IMR-90 (cell line): ENCODE data around the gene EPHA6. TPM values are rescaled to one million over a fixed set of nuclear protein-coding genes. Genes with fewer than 3 reads are reported as not detected.

Experiments
- ATAC-seq: fragments of 200-7000 bp; cut with Tn5 transposase; 2 replicates; pipeline ENCODE4 v1.9.1; 2020; ENCODE audit warnings: low read depth, mild to moderate bottlenecking, moderate library complexity
- BruUV-seq: library from RNA; stranded (reverse); fragments of 400-500 nt; replicated peaks from 2 replicates; lab custom pipeline; 2021; lab: Mats Ljungman, UMichigan
- CTCF ChIA-PET: fragments of 300-600 bp; formaldehyde crosslinking; extraction: SDS; loops from one replicate; lab custom pipeline; 2021; ENCODE audit warnings: antibody characterized with exemption; lab: Yijun Ruan, JAX
- POLR2A ChIA-PET: fragments of 300-600 bp; sonication (Branson Sonifier 250); formaldehyde crosslinking; loops from one replicate; lab custom pipeline; 2022; ENCODE audit warnings: antibody characterized with exemption; ENCODE audit not compliant: unreplicated experiment; lab: Charles Lee
- DNase-seq: peaks from one replicate; pipeline ENCODE4 v3.0.0; 2013
- H2AFZ ChIP-seq: replicated peaks from 2 replicates; pipeline ENCODE3; 2013; ENCODE audit warnings: low read length, mild to moderate bottlenecking; ENCODE audit not compliant: poor library complexity
- H2AK5ac ChIP-seq: 2 replicates; pipeline ENCODE4 v1.6.1; 2013; ENCODE audit warnings: low read depth, low read length, inconsistent platforms
- H2AK9ac ChIP-seq: replicated peaks from 2 replicates; pipeline ENCODE3; 2013; ENCODE audit warnings: mild to moderate bottlenecking, low read depth, low read length, moderate library complexity; ENCODE audit not compliant: poor library complexity
- H2BK120ac ChIP-seq: 2 replicates; pipeline ENCODE4 v1.6.1; 2013; ENCODE audit warnings: low read depth, low read length, inconsistent platforms
- H2BK15ac ChIP-seq: 3 replicates; pipeline ENCODE4 v1.6.1; 2013; ENCODE audit warnings: low read depth, low read length, inconsistent platforms
- H2BK20ac ChIP-seq: 2 replicates; pipeline ENCODE4 v1.6.1; 2013; ENCODE audit warnings: low read depth, mild to moderate bottlenecking, inconsistent platforms, low read length, moderate library complexity
- H2BK5ac ChIP-seq: 2 replicates; pipeline ENCODE4 v1.6.1; 2013; ENCODE audit warnings: mild to moderate bottlenecking, low read depth, low read length, inconsistent platforms; ENCODE audit not compliant: poor library complexity, severe bottlenecking
- H3K14ac ChIP-seq: replicated peaks from 2 replicates; pipeline ENCODE4 v1.6.1; 2013; ENCODE audit warnings: low read depth, low read length, inconsistent platforms
- H3K18ac ChIP-seq: 2 replicates; pipeline ENCODE4 v1.6.1; 2013; ENCODE audit warnings: low read depth, low read length, control low read depth
- H3K23ac ChIP-seq: 2 replicates; pipeline ENCODE4 v1.6.1; 2013; ENCODE audit warnings: low read depth, low read length, inconsistent platforms
- H3K27ac ChIP-seq: 2 replicates; pipeline ENCODE4 v1.5.1; 2013; ENCODE audit warnings: mild to moderate bottlenecking, control low read depth, low read length; ENCODE audit not compliant: insufficient read depth
- H3K27me3 ChIP-seq: 2 replicates; pipeline ENCODE4 v1.6.1; 2013; ENCODE audit warnings: low read length; ENCODE audit not compliant: control insufficient read depth, insufficient read depth
- H3K36me3 ChIP-seq: 2 replicates; pipeline ENCODE4 v1.6.1; 2013; ENCODE audit warnings: low read length, mixed read lengths; ENCODE audit not compliant: control insufficient read depth, insufficient read depth
- H3K4ac ChIP-seq: 2 replicates; pipeline ENCODE4 v1.6.1; 2013; ENCODE audit warnings: low read depth, low read length, inconsistent platforms
- H3K4me1 ChIP-seq: 2 replicates; pipeline ENCODE4 v1.6.1; 2013; ENCODE audit warnings: low read length, mixed read lengths; ENCODE audit not compliant: control insufficient read depth, insufficient read depth
- H3K4me2 ChIP-seq: 2 replicates; pipeline ENCODE4 v1.6.1; 2013; ENCODE audit warnings: low read depth, mild to moderate bottlenecking, control low read depth, low read length, moderate library complexity
- H3K4me3 ChIP-seq: 2 replicates; pipeline ENCODE4 v1.5.1; 2013; ENCODE audit warnings: low read depth, mild to moderate bottlenecking, control low read depth, low read length, moderate library complexity; ENCODE audit not compliant: insufficient read depth
- H3K56ac ChIP-seq: 2 replicates; pipeline ENCODE4 v1.6.1; 2013; ENCODE audit warnings: low read length, inconsistent platforms; ENCODE audit not compliant: insufficient read depth; ENCODE audit errors: extremely low read depth
- H3K79me1 ChIP-seq, 2 experiments: 2 replicates each; pipeline ENCODE4 v1.6.1; 2013; ENCODE audit warnings: low read length in 2 of 2, inconsistent platforms in 1 of 2, low read depth in 1 of 2
- H3K9ac ChIP-seq: 2 replicates; pipeline ENCODE4 v1.6.1; 2013; ENCODE audit warnings: low read depth, low read length, control low read depth
- H3K9me1 ChIP-seq: 2 replicates; pipeline ENCODE4 v1.6.1; 2013; ENCODE audit warnings: low read length, inconsistent platforms; ENCODE audit not compliant: insufficient read depth
- H3K9me3 ChIP-seq: 2 replicates; pipeline ENCODE4 v1.6.1; 2013; ENCODE audit warnings: low read length; ENCODE audit not compliant: control insufficient read depth, insufficient read depth
- H4K20me1 ChIP-seq: 2 replicates; pipeline ENCODE4 v1.6.1; 2013; ENCODE audit warnings: low read length, inconsistent platforms; ENCODE audit not compliant: insufficient read depth
- H4K5ac ChIP-seq: 2 replicates; pipeline ENCODE4 v1.6.1; 2013; ENCODE audit warnings: mild to moderate bottlenecking, low read depth, low read length, control low read depth
- H4K8ac ChIP-seq, 2 experiments: 2 replicates each; pipeline ENCODE4 v1.6.1; 2013; ENCODE audit warnings: low read depth in 2 of 2, low read length in 2 of 2, control low read depth in 1 of 2, inconsistent platforms in 1 of 2
- H4K91ac ChIP-seq: 2 replicates; pipeline ENCODE4 v1.6.1; 2013; ENCODE audit warnings: low read depth, low read length, inconsistent platforms; ENCODE audit not compliant: insufficient read depth
- BHLHE40 ChIP-seq: fragments of 150-350 bp; IDR thresholded peaks from 2 replicates; pipeline ENCODE4 v1.6.1; 2016; ENCODE audit warnings: mild to moderate bottlenecking, low read depth, low read length
- FOS ChIP-seq: fragments of 150-350 bp; IDR thresholded peaks from 2 replicates; pipeline ENCODE4 v1.6.1; 2016; ENCODE audit warnings: low read depth, low read length
- MXI1 ChIP-seq: IDR thresholded peaks from 2 replicates; pipeline ENCODE4 v1.6.1; 2012; ENCODE audit warnings: low read depth, mild to moderate bottlenecking, low read length, moderate library complexity, borderline replicate concordance
- RAD21 ChIP-seq: IDR thresholded peaks from 2 replicates; pipeline ENCODE4 v1.6.1; 2012; ENCODE audit warnings: low read length, improper control_type of control experiment
- RCOR1 ChIP-seq: IDR thresholded peaks from 2 replicates; pipeline ENCODE4 v1.6.1; 2012; ENCODE audit warnings: mild to moderate bottlenecking, low read length, improper control_type of control experiment; ENCODE audit not compliant: insufficient replicate concordance
- WGBS, 2 experiments: methylation state at CpG; one replicate each; pipeline versions ENCODE4 v1.1.5 to v1.1.7; 2013; ENCODE audit warnings: missing lambda C conversion rate in 2 of 2; ENCODE audit not compliant: insufficient read length in 1 of 2; ENCODE audit errors: extremely low coverage in 2 of 2; 5-methylcytosine and 5-hydroxymethylcytosine counted together
- dilution Hi-C: fragments of 300-500 bp; cut with HindIII; formaldehyde crosslinking; loops from one replicate; pipeline ENCODE4 v1.14.3; 2018; ENCODE audit warnings: low sequenced_read_pairs; ENCODE audit not compliant: unreplicated experiment
- in situ Hi-C: fragments of 300-500 bp; cut with MboI; formaldehyde crosslinking; loops from 3 replicates; pipeline ENCODE4 v1.14.3; 2019; ENCODE audit warnings: low sequenced_read_pairs, inconsistent platforms, mixed read lengths
- intact Hi-C: fragments of 100-400 bp; cut with micrococcal nuclease; formaldehyde crosslinking; loops from 2 replicates; pipeline ENCODE4 v1.10.0; 2022
- polyA plus RNA-seq, 3 experiments: library from polyadenylated mRNA; depleted of rRNA; stranded (reverse); fragments of >200 nt; gene quantifications; 2 replicates each; pipeline ENCODE4 v1.2.3, GENCODE V29; 2012; ENCODE audit warnings: low replicate concordance in 1 of 3
- total RNA-seq: library from RNA; depleted of rRNA; stranded (reverse); fragments of >200 nt; gene quantifications from 2 replicates; pipeline ENCODE4 v1.2.3, GENCODE V29; 2012

The EPHA6 gene
- total and polyA plus RNA-seq, 2 of the 4 experiments (the other 2 are of a cell fraction): not detected

DNA sequence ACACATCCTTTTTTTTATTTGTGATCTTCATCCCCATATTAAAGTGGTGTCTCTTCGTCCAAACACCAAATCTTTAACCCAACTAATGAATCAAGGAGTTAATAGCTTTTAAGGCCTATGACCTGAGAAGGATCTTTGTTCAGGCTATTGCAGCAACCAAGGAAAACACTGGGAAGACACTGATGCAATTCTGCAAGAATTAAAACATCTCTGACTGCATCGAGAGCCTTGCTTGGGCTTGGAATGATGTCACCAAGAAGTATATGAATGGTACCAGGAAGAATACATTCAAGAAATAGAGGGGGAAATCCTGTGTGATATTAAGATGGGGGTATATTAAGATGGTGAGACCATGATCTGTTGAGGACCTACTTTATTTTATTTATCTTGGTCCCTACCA, 736.0 kb downstream of the EPHA6 start:
- H3K14ac ChIP-seq: no peak overlapping the region
- ChIA-PET POLR2A (no interaction called here), CTCF (no interaction called here)
- no peaks in the 10 kb centered on the region for H4K20me1 ChIP-seq
- H3K18ac ChIP-seq: no peak overlapping the region
- no peak overlapping the region for H3K27ac ChIP-seq
- H3K27me3 ChIP-seq: no peaks in the 10 kb centered on the region
- no peak overlapping the region for H2BK120ac ChIP-seq
- in situ Hi-C loops: no loop called here
- dilution Hi-C loops: no loop called here
- no peak for TF ChIP-seq RCOR1
- no peak for TF ChIP-seq FOS
- TF ChIP-seq RAD21: no peak
- TF ChIP-seq BHLHE40: no peak
- no peak for TF ChIP-seq MXI1
- no CpG with 5 or more reads among the region's 2 CpGs for whole genome bisulfite sequencing, 2 experiments
- H3K4me1 ChIP-seq: no peaks in the 10 kb centered on the region
- H3K56ac ChIP-seq: no peak overlapping the region
- no peak overlapping the region for H4K91ac ChIP-seq
- ATAC-seq (no peak), DNase-seq (no peak)
- H3K4me3 ChIP-seq: no peak overlapping the region
- no peak overlapping the region for H2AK5ac ChIP-seq
- no peak overlapping the region for H2BK20ac ChIP-seq
- H3K23ac ChIP-seq: no peak overlapping the region
- no peaks in the 10 kb centered on the region for H3K36me3 ChIP-seq
- no peak overlapping the region for H4K5ac ChIP-seq
- H2BK15ac ChIP-seq: no peak overlapping the region
- no peak overlapping the region for H2AK9ac ChIP-seq
- peaks cover 6% of the 10 kb centered on the region for H3K9me3 ChIP-seq
- intact Hi-C loops: no loop called here
- H4K8ac ChIP-seq: no peak overlapping the region
- H3K9me1 ChIP-seq: no peaks in the 10 kb centered on the region
- H3K4ac ChIP-seq: no peak overlapping the region
- no peak overlapping the region for H3K4me2 ChIP-seq
- no peak overlapping the region for H2AFZ ChIP-seq
- no peak overlapping the region for H3K9ac ChIP-seq
- no TSS peak for BruUV-seq
- no peaks in the 10 kb centered on the region for H3K79me1 ChIP-seq
- no peak overlapping the region for H2BK5ac ChIP-seq
